Astrocyte of the hippocampus (primary cell): ENCODE results near the gene ELMO1.

Experiments
- DNase-seq: peaks from one replicate; pipeline ENCODE4 v3.0.0; 2011; ENCODE audit warnings: low read depth, low spot score

Gene ELMO1

GRCh38 chr7:37027557-37028341 is 420.9 kb downstream of the ELMO1 start:
- DNase-seq: no peak

- DNase-seq: no peak
These were observed 421.6 kb downstream of the ELMO1 start for GRCh38 chr7:37027104-37027503.

- no peak for DNase-seq
These were observed 429.7 kb downstream of the ELMO1 start for GRCh38 chr7:37018954-37019353.

- no peak for DNase-seq
These were observed 432.4 kb downstream of the ELMO1 start for GRCh38 chr7:37016064-37016878.

- no peak for DNase-seq
These were observed 433.2 kb downstream of the ELMO1 start for GRCh38 chr7:37015353-37016034.

- no peak for DNase-seq
These were observed 434.9 kb downstream of the ELMO1 start for GRCh38 chr7:37013771-37014170.

- DNase-seq: no peak
These were observed 437.3 kb downstream of the ELMO1 start for GRCh38 chr7:37011151-37011890.

GRCh38 chr7:37009125-37009675 is 439.5 kb downstream of the ELMO1 start:
- DNase-seq: no peak

- DNase-seq: no peak
These were observed 441.0 kb downstream of the ELMO1 start for GRCh38 chr7:37007691-37008090.

GRCh38 chr7:37007268-37007667 is 441.4 kb downstream of the ELMO1 start:
- peak; percentile 6 for DNase-seq

- DNase-seq: no peak
These were observed 441.9 kb downstream of the ELMO1 start for GRCh38 chr7:37006764-37007163.

GRCh38 chr7:37000511-37000910 is 448.2 kb downstream of the ELMO1 start:
- DNase-seq: no peak

- peak; percentile 65 for DNase-seq
These were observed 448.8 kb downstream of the ELMO1 start for GRCh38 chr7:36999626-37000485.

- DNase-seq: no peak
These were observed 452.9 kb downstream of the ELMO1 start for GRCh38 chr7:36995776-36996175.

- peak; percentile 43 for DNase-seq
These were observed 454.1 kb downstream of the ELMO1 start for GRCh38 chr7:36994456-36995112.

GRCh38 chr7:36986948-36987724 is 461.5 kb downstream of the ELMO1 start:
- peak; percentile 83 for DNase-seq

- DNase-seq: peak; percentile 74
These were observed 462.1 kb downstream of the ELMO1 start for GRCh38 chr7:36986511-36986933.

- DNase-seq: peak; percentile 51
These were observed 462.7 kb downstream of the ELMO1 start for GRCh38 chr7:36985866-36986400.

- DNase-seq: no peak
These were observed 463.3 kb downstream of the ELMO1 start for GRCh38 chr7:36985316-36985715.
